ENCODE measurements around the gene PTPRE.

DNA sequence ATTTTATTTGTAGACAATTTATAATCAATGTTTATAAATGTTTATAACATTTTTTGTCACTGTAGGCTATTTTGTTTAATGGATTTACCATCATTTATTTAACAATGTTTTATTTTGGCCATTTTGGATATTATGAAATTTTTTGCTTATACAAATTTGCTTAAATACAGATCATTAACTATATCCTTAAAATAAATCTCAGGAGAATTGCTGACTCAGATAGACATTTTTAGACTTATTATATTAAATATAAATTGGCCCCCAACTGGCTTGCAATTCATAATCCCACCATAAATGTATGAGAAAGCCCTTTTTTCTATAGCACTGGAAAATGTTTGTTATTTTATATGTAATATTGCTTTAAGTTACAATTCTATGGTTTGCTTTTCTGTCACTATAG lies 10.3 kb upstream of the PTPRE start:
- TF ChIP-seq EZH2 (IDR thresholded peaks at IDR 0.05): no peak
- no peak for TF ChIP-seq CTCF (IDR thresholded peaks at IDR 0.05)
- TF ChIP-seq EZH2phosphoT487 (IDR thresholded peaks at IDR 0.05): no peak

Data from neural progenitor cell (in vitro differentiated cells).